Karpas-422 (cell line): ENCODE results near the gene HLA-DPA1. TPM values are rescaled to one million over a fixed set of nuclear protein-coding genes. Genes with fewer than 3 reads are reported as not detected.

Experiments
- DNase-seq: peaks from one replicate; pipeline ENCODE4 v3.0.0-alpha.2; 2015
- H2AFZ ChIP-seq: fragments of 200-600 bp; sonication (generic); 2 replicates; pipeline ENCODE4 v1.6.1; 2014; ENCODE audit warnings: antibody characterized with exemption, low read length, mixed read lengths
- H3K27ac ChIP-seq: fragments of 200-600 bp; sonication (generic); 2 replicates; pipeline ENCODE4 v1.5.1; 2014; ENCODE audit warnings: mild to moderate bottlenecking, low read length, moderate library complexity
- H3K27me3 ChIP-seq: fragments of 200-600 bp; sonication (generic); 2 replicates; pipeline ENCODE4 v1.6.1; 2014; ENCODE audit warnings: low read length, mixed read lengths
- H3K36me3 ChIP-seq: fragments of 200-600 bp; sonication (generic); 2 replicates; pipeline ENCODE4 v1.6.1; 2014; ENCODE audit warnings: low read length, mixed read lengths; ENCODE audit not compliant: insufficient read depth
- H3K4me1 ChIP-seq: fragments of 200-600 bp; sonication (generic); 2 replicates; pipeline ENCODE4 v1.6.1; 2014; ENCODE audit warnings: mild to moderate bottlenecking, low read length, mixed read lengths
- H3K4me2 ChIP-seq: fragments of 200-600 bp; sonication (generic); 2 replicates; pipeline ENCODE4 v1.6.1; 2014; ENCODE audit warnings: low read length, low read depth, mild to moderate bottlenecking; ENCODE audit not compliant: poor library complexity, severe bottlenecking
- H3K4me3 ChIP-seq: fragments of 200-600 bp; sonication (generic); 2 replicates; pipeline ENCODE4 v1.5.1; 2014; ENCODE audit warnings: mild to moderate bottlenecking, antibody characterized with exemption, low read length, mixed read lengths
- H3K79me2 ChIP-seq: fragments of 200-600 bp; sonication (generic); 2 replicates; pipeline ENCODE4 v1.6.1; 2014; ENCODE audit warnings: mild to moderate bottlenecking, low read length, mixed read lengths
- H3K9ac ChIP-seq: fragments of 200-600 bp; sonication (generic); 2 replicates; pipeline ENCODE4 v1.6.0; 2014; ENCODE audit warnings: low read length
- H3K9me2 ChIP-seq: fragments of 200-600 bp; sonication (generic), shearing (Covaris generic); replicated peaks from 2 replicates; pipeline ENCODE4 v1.6.0; 2014; ENCODE audit warnings: mild to moderate bottlenecking, low read length, moderate library complexity; ENCODE audit not compliant: insufficient read depth
- H3K9me3 ChIP-seq: fragments of 300-700, 200-600 bp; sonication (generic); 2 replicates; pipeline ENCODE4 v1.6.1; 2014; ENCODE audit warnings: low read length, mixed read lengths
- H4K20me1 ChIP-seq: fragments of 200-600 bp; sonication (generic); 2 replicates; pipeline ENCODE4 v1.6.1; 2014; ENCODE audit warnings: mild to moderate bottlenecking, antibody characterized with exemption, low read length, low read depth; ENCODE audit not compliant: insufficient read depth
- total RNA-seq: library from RNA; depleted of rRNA; stranded (reverse); fragments of >200 nt; shearing (Covaris generic); gene quantifications from 2 replicates; pipeline ENCODE4 v1.2.3, GENCODE V29; 2014; ENCODE audit warnings: low replicate concordance

HLA-DPA1 gene
- total RNA-seq, 1 experiment from 2014 or later = 780 TPM

- H3K79me2 ChIP-seq = peaks cover 14% of the 10 kb centered on the region
- H3K4me2 ChIP-seq = no peak overlapping the region
- no peak overlapping the region for H3K4me3 ChIP-seq
- no peak overlapping the region for H3K9ac ChIP-seq
- no peak overlapping the region for H3K27ac ChIP-seq
- H3K9me2 ChIP-seq = no peaks in the 10 kb centered on the region
- peaks cover 13% of the 10 kb centered on the region for H3K4me1 ChIP-seq
- no peaks in the 10 kb centered on the region for H3K27me3 ChIP-seq
- H3K9me3 ChIP-seq = no peaks in the 10 kb centered on the region
- no peak overlapping the region for H2AFZ ChIP-seq
- peak; percentile 75 for DNase-seq
- no peaks in the 10 kb centered on the region for H4K20me1 ChIP-seq
- peaks cover 36% of the 10 kb centered on the region for H3K36me3 ChIP-seq
Observed at GRCh38 chr6:33082702-33083101, 9.3 kb upstream of the HLA-DPA1 start.

GRCh38 chr6:33081098-33081824 lies 7.8 kb upstream of the HLA-DPA1 start:
- Histone ChIP-seq H3K36me3 (peaks cover 28% of the 10 kb centered on the region; the same call in 1 of the 2 replicates), H3K9me2 (no peaks in the 10 kb centered on the region), H3K27ac (no peak overlapping the region), H3K79me2 (peaks cover 22% of the 10 kb centered on the region), H4K20me1 (no peaks in the 10 kb centered on the region), H3K27me3 (no peaks in the 10 kb centered on the region), H3K4me3 (no peak overlapping the region), H3K9me3 (no peaks in the 10 kb centered on the region), H3K9ac (no peak overlapping the region), H2AFZ (no peak overlapping the region), H3K4me2 (no peak overlapping the region), H3K4me1 (peaks cover 22% of the 10 kb centered on the region)
- DNase-seq = no peak

- H3K4me2 ChIP-seq = no peak overlapping the region
- H3K9ac ChIP-seq = no peak overlapping the region
- H3K4me1 ChIP-seq = peaks cover 24% of the 10 kb centered on the region
- H3K9me3 ChIP-seq = no peaks in the 10 kb centered on the region
- H3K4me3 ChIP-seq = no peak overlapping the region
- H3K9me2 ChIP-seq = no peaks in the 10 kb centered on the region
- no peak overlapping the region for H2AFZ ChIP-seq
- no peak overlapping the region for H3K27ac ChIP-seq
- peaks cover 20% of the 10 kb centered on the region; the same call in 1 of the 2 replicates for H3K36me3 ChIP-seq
- no peaks in the 10 kb centered on the region for H4K20me1 ChIP-seq
- DNase-seq = no peak
- no peaks in the 10 kb centered on the region for H3K27me3 ChIP-seq
- H3K79me2 ChIP-seq = peaks cover 27% of the 10 kb centered on the region
Observed at GRCh38 chr6:33080127-33081089, 7.0 kb upstream of the HLA-DPA1 start.

- H3K9ac ChIP-seq = no peak overlapping the region
- H3K79me2 ChIP-seq = peaks cover 27% of the 10 kb centered on the region
- no peaks in the 10 kb centered on the region for H3K27me3 ChIP-seq
- no peak overlapping the region for H3K4me3 ChIP-seq
- no peak overlapping the region for H2AFZ ChIP-seq
- H3K27ac ChIP-seq = no peak overlapping the region
- no peaks in the 10 kb centered on the region for H3K9me3 ChIP-seq
- no peaks in the 10 kb centered on the region for H4K20me1 ChIP-seq
- no peaks in the 10 kb centered on the region for H3K9me2 ChIP-seq
- H3K4me2 ChIP-seq = no peak overlapping the region
- no peak for DNase-seq
- H3K36me3 ChIP-seq = peaks cover 14% of the 10 kb centered on the region; the same call in 1 of the 2 replicates
- peaks cover 32% of the 10 kb centered on the region for H3K4me1 ChIP-seq
Observed at GRCh38 chr6:33079580-33079979, 6.1 kb upstream of the HLA-DPA1 start.

- peak overlapping the region; percentile 62 for H3K4me2 ChIP-seq
- no peak for DNase-seq
- peaks cover 27% of the 10 kb centered on the region for H3K79me2 ChIP-seq
- H3K4me3 ChIP-seq = no peak overlapping the region
- H4K20me1 ChIP-seq = no peaks in the 10 kb centered on the region
- no peaks in the 10 kb centered on the region for H3K9me3 ChIP-seq
- peaks cover 11% of the 10 kb centered on the region; the same call in 1 of the 2 replicates for H3K36me3 ChIP-seq
- H3K9me2 ChIP-seq = no peaks in the 10 kb centered on the region
- peaks cover 37% of the 10 kb centered on the region for H3K4me1 ChIP-seq
- no peak overlapping the region for H2AFZ ChIP-seq
- peak overlapping the region; percentile 32; the same call in 1 of the 2 replicates for H3K27ac ChIP-seq
- H3K27me3 ChIP-seq = no peaks in the 10 kb centered on the region
- H3K9ac ChIP-seq = no peak overlapping the region
Observed at GRCh38 chr6:33078919-33079521, 5.6 kb upstream of the HLA-DPA1 start.

DNA sequence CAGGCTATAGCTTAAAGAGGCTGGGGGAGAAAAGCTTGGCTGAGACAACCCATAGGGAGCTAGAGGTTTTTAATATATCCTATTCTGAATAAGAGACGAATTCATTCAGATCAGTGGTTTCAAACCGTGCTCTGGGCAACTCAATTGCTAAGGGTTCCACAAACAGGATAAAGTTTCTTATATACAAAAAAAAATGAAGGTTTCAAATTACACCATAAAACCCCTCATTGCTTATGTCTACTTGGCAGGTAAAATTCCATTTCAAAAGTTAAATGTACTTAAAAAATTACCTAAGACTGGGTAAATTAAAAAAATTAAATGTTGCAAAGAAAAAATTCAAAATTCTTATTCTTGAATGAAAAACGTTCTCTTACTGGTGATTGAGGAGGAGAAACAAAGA lies 5.0 kb upstream of the HLA-DPA1 start:
- no peaks in the 10 kb centered on the region for H3K27me3 ChIP-seq
- DNase-seq = no peak
- peak overlapping the region; percentile 32; the same call in 1 of the 2 replicates for H3K27ac ChIP-seq
- H3K9me3 ChIP-seq = no peaks in the 10 kb centered on the region
- peaks cover 5% of the 10 kb centered on the region; the same call in 1 of the 2 replicates for H3K36me3 ChIP-seq
- no peaks in the 10 kb centered on the region for H3K9me2 ChIP-seq
- peak overlapping the region; percentile 55; the same call in 1 of the 2 replicates for H3K4me3 ChIP-seq
- H3K79me2 ChIP-seq = peaks cover 30% of the 10 kb centered on the region
- H3K4me1 ChIP-seq = peaks cover 41% of the 10 kb centered on the region
- peak overlapping the region; percentile 44; the same call in 1 of the 2 replicates for H3K9ac ChIP-seq
- peak overlapping the region; percentile 62 for H3K4me2 ChIP-seq
- H4K20me1 ChIP-seq = no peaks in the 10 kb centered on the region
- no peak overlapping the region for H2AFZ ChIP-seq

- DNase-seq = peak; percentile 54
- Histone ChIP-seq H3K36me3 (peaks cover under 1% of the 10 kb centered on the region; the same call in 1 of the 2 replicates), H3K27ac (peak overlapping the region; percentile 32; the same call in 1 of the 2 replicates), H3K79me2 (peaks cover 36% of the 10 kb centered on the region), H3K9me2 (no peaks in the 10 kb centered on the region), H3K4me3 (peak overlapping the region; percentile 55), H2AFZ (no peak overlapping the region), H3K27me3 (no peaks in the 10 kb centered on the region), H4K20me1 (no peaks in the 10 kb centered on the region), H3K4me2 (peak overlapping the region; percentile 62), H3K9me3 (no peaks in the 10 kb centered on the region), H3K9ac (peak overlapping the region; percentile 44), H3K4me1 (peaks cover 41% of the 10 kb centered on the region)
Observed at GRCh38 chr6:33077908-33078307, 4.5 kb upstream of the HLA-DPA1 start.
